Measurements from ENCODE around the gene NHLH1.
A peak's percentile ranks its signal among the peaks of the same experiment; 100 is the strongest.
"Not testable (repeated sequence)": the region's sequence is repeated elsewhere in the genome, so short reads cannot be mapped to it uniquely, and the experiment has no call there.

NHLH1 gene

DNA sequence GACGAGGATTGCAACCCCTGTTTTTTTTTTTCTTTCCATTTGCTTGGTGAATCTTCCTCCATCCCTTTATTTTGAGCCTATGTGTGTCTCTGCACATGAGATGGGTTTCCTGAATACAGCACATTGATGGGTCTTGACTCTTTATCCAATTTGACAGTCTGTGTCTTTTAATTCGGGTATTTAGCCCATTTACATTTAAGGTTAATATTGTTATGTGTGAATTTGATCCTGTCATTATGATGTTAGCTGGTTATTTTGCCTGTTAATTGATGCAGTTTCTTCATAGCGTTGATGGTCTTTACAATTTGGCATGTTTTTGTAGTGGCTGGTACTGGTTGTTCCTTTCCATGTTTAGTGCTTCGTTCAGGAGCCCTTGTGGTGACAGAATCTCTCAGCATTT lies 21.5 kb downstream of the NHLH1 start:
- not testable (repeated sequence) for DNase-seq

DNA sequence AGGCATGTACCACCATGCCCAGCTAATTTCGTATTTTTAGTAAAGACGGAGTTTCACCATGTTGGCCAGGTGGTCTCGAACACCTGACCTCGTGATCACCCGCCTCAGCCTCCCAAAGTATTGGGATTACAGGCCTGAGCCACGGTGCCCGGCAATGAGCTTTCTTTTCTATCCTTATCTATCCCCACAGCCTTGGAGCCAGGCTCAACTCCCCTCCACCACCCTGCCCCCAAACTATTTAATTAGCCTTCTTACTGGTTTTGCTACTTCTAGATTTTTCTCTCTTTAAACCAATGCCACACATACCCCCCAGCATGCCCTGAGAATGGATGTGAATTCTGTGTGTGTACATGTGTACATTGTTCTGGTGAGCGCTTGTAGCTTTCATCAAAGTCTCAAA lies 27.8 kb downstream of the NHLH1 start:
- DNase-seq: no peak

DNA sequence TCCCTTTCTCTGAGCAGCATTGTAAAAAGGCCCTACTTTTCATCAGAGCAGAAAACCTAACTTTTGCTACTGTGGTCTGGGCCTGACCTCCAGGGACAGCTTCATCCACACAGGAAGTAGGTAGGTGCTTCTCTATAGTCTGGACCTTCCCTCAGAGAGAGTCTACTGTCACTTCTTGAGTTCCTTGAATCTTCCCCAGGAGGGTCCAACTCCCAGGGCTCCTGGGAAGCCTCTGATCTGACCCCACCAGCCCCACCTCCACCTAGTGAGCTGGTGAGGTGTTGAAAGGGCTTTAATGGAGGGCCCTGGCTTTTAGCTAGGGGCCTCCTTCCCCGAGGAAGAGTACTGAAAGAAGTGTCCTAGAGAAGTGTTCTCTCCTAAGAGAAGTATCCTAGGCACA lies 30.8 kb downstream of the NHLH1 start:
- DNase-seq: no peak

GRCh38 chr1:160398823-160399222 lies 32.0 kb downstream of the NHLH1 start:
- no peak for DNase-seq

GRCh38 chr1:160399544-160400222 lies 32.8 kb downstream of the NHLH1 start:
- no peak for DNase-seq

DNA sequence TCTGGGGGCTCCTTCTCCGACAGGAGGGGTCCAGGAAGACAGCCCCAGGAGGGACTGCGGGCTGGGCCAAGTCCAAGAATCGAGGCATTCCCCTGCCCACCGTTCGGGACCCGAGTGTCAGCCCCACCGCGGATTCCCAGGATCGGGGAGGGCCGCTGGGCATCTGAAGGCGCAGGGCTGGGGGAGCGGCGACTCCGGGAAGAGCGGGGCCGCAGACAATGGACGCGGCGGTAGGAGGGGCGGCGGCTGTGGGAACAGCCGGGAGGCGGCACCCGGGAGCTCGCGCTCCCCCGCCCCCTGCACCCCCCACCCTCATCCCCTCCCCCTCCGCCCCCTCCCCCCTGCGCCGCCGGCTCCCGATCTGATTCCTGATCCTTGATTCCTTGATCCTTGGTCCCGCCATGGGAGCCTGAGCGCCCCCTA lies 33.4 kb downstream of the NHLH1 start, which contains the start of gene VANGL2:
Gene VANGL2, plus strand, starts transcription at position 342 of the 423 bp plus-strand sequence. CDS start 15,274 bp downstream, outside the sequence.
- DNase-seq: peak; percentile 55

- peak; percentile 19 for DNase-seq
Observed at GRCh38 chr1:160400646-160401486, 34.0 kb downstream of the NHLH1 start.

DNA sequence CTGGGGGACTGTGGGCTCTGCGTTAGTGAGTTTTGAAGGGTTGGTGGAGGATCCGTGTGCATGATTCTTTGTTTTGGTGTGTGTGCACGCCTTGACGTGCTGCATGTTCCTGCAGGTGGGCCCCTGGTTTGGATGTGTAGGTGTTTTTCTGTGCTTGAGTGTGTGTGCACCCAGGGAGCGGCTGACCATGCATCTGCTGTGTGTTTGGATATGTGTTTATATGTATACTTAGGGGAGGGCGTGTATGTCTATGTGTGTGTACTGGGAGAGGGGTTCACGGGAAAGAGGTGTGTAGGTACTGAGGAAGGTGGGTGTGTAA lies 34.6 kb downstream of the NHLH1 start:
- no peak for DNase-seq

GRCh38 chr1:160402001-160402795 lies 35.3 kb downstream of the NHLH1 start:
- no peak for DNase-seq

DNA sequence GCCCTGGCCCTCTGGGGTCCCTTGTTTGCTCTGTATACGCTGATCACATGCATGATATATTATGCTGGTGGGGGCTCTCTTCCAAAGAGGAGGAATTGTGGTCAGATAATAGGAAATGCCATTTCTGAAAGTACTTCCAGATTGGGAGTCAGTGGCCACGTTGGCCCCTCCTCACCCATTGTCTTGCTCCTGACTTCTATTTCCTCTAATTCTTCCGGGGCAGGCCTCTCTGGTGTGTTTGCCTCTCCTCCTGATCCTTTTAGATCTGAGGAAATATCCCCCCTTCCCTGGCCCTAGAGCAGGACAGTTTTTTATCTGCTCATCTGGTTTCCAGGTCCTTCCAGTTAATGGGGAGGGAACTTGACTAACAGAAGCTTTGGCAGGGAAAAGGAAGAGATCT lies 36.4 kb downstream of the NHLH1 start:
- no peak for DNase-seq

GRCh38 chr1:160404094-160404493 lies 37.2 kb downstream of the NHLH1 start:
- no peak for DNase-seq

DNA sequence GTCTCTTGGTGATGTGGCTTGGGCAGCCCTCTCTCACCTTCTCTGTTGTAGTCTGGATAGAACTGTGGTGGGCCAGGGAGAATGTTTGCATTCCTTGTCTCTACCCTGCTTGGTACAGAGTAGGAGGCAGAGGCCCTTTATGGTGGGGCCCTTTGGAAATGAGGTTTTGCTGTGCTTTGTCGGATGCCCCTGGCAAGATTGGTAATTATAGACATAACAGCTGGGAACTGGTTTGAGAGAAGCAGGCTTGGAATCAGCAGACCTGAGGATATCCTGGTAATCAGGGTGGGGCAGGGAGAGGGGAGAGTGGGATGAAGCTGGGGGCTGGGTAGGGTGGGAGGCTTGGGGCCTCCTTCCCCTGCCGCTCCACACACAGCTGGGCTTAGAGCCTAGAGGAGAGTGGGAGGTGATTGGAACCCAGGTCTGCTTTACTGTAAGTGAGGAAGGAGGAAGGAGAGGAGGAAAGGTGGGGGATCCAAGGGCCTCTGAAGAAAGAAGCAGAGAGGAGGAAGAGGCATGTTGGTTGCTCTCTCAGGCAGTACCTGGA lies 38.5 kb downstream of the NHLH1 start:
- DNase-seq: no peak

DNA sequence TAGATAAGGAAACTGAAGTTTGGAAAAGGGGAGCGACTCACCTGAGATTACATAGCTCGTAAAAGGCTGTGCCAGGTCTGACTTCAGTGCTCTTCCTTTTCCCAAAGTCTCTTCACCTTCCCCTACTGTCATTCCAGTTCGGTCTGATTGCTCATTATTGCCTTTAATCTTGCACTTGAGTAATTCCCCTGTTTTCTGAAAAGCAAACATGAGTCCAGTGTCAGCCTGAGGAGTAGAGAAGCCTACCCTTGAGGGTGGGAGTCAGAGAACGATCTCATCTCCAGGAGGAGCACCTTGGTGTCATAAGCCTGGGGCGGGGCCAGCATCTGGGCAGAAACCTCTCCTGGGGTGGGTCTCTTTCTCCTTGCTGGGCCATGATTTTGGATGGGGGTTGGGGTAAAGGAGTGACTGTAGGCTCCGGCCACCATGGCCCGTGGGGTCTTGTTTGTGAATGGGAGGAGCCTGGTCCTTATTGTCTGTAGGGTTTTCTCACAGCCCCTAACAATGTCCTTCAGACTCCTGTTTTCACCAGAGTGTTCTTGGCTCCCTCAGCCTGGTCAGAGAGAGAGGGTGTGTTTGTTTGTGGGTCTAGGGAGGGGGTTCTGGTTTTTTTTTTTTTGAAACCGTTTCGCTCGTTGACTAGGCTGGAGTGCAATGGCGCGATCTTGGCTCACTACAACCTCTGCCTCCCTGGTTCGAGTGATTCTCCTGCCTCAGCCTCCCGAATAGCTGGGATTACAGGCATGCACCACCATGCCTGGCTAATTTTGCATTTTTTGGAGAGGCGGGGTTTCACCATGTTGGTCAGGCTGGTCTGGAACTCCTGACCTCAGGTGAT lies 39.5 kb downstream of the NHLH1 start:
- no peak for DNase-seq

DNA sequence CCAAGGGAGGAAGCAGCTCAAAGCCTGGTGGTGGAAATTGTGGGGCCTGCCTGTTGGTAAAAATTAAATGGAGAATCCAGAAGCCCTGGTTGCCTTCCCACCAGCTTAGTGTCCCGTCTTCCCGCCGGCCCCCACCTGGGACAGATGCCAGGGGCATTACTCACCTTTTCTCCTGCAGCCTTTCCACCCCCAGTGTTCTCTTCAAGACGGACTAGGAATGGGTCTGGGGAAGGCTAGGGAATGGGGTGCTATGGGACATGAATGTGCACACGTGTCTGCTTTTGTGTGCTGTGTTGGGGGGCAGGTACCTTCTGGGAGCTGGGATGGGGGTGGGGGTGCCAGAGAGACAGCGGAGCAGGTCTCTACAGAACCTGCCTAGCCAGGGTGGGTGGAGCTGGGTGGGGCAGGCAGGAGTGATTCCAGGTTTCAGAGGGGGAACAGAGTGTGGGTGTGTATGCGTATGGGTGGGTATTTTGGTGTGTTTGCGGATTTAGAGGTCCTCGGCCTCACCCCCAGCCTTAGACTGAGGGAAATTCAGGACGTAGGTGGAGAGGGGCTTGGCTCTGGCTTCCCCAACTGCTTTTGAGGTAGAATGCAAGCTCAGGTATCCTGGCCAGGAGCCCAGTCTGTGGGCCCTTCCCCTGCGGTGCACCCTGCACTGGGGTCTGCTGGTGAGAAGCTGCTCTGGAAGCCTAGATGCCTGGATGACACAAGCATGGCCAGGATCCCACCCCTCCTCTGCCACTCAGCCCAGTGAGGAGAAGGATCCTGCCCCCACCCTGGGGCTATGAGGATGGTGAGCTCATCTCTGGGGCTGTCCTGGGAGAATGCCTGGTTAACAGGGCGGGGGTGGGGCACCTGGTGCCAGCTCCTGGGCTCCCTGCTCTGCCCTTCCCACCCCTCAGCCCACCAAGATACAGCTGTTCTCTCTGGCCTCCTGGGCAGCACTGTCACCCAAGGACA lies 41.2 kb downstream of the NHLH1 start:
- DNase-seq: no peak

- no peak for DNase-seq
Observed at GRCh38 chr1:160408864-160409263, 42.0 kb downstream of the NHLH1 start.

DNA sequence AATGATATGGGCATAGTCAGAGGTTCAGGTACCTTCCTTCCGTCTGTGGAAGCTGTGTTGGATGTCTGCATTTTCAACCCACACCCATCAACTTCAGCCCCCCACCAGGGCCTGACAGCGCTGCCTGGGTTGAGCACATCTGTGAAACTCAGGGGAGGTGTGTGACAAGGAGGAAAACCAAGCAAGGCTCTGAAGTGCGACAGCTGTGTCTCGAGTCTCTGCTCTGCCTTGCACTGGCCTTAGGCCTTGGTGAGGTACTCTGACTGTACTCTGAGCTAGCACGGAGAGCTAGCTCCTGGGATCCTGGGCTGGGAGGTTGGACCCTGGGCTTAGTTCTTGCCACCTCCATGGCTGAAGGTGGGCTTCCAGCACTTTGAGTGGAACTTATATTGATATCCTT lies 42.6 kb downstream of the NHLH1 start:
- DNase-seq: no peak

DNA sequence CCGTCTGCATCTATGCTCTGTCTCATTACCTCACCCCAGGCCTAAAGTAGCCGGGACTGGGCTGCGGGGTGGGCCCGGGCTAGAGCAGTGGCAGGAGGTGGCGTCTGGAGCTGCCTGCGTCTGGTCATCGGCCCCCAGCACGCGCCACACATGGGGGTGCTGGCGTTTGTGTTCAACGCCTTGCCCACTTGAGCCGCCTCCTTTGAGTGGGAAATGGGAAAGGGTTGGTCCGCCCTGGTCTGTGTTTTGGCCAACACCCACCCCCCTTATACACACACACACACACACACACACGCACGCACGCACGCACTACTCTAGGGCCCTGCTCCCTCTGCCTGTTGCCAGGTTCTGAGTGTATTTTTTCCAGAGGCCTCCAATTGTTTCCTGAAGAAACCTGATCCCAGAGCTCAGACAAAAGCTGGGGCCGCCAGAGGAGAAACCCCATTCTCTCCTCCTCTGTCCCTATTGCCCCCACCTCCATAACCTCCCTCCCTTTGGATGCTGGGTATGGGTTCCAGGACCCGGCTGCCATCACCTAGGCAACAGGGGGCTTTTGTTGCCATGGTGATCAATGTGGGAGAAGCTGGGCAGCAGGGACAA lies 43.6 kb downstream of the NHLH1 start:
- DNase-seq: no peak

- DNase-seq: no peak
Observed at GRCh38 chr1:160411271-160412027, 44.6 kb downstream of the NHLH1 start.

DNA sequence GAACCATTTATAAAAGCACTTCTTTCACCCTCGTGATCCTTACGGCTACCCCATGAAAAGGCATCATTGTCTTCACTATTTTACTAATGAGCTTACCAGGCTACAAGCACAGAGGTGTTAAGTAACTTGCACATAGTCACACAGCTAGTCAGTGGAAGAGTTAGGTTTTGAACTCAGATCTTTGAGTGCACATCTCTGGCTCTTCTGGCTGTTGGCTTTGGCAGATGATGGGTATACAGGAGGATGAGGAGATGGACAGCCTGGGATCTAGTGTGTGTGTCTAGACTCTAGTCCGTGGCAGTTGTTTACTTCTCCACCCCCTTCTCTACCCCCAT lies 45.1 kb downstream of the NHLH1 start:
- no peak for DNase-seq

GRCh38 chr1:160413716-160414115 lies 46.8 kb downstream of the NHLH1 start:
- no peak for DNase-seq
